KBM-7 (cell line): Measurements from ENCODE around the gene MAP2K7.
A peak's percentile ranks its signal among the peaks of the same experiment; 100 is the strongest.
"Not testable (repeated sequence)": the region's sequence is repeated elsewhere in the genome, so short reads cannot be mapped to it uniquely, and the experiment has no call there.

Experiments
- DNase-seq: peaks from one replicate; pipeline ENCODE4 v3.0.0-alpha.2; 2015
- in situ Hi-C: fragments of 300-500 bp; cut with MboI; formaldehyde crosslinking; loops from 2 replicates; pipeline ENCODE4 v1.14.3; 2020; ENCODE audit warnings: low sequenced_read_pairs, low pct_unique_long_range_greater_than_20kb, mixed read lengths

Gene MAP2K7

DNA sequence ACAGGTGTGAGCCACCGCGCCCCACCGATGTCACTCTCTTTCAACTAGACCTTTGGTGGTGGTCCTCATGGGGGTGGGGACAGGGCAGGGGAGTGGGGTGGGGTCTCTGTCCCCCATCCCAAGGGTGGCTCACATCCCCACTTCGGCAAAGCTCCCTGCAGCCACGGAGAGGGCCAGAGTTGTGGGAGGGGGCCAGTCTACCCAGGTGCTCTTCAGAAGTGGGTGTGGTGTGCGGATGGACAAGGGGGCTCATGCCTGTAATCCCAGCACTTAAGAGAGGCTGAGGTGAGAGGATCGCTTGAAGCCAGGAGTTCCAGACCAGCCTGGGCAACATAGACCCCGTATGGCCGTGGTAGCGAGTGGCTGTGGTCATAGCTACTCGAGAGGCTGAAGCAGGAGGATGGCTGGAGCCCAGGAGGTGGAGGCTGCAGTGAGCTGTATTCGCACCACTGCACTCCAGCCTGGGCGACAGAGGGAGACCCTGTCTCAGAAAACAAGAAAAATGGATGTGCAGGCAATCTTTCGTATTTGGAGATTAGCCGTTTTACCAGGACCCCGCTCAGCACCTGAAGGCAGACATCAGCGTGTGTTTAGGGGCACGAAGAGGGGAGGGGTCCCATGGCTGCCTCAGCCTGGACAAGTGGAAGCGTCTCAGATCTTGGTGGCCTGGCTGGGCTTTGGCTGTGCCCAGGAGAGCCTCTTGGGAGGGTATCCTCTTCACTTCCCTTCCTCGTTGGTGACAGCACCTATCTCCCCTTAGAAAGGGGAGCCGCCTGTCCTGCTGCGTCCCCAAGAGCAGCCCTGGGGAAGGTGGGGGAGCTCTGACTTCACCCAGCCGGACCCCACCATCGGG, 11.8 kb downstream of the MAP2K7 start:
- DNase-seq: no peak
- in situ Hi-C loops: no loop called here

DNA sequence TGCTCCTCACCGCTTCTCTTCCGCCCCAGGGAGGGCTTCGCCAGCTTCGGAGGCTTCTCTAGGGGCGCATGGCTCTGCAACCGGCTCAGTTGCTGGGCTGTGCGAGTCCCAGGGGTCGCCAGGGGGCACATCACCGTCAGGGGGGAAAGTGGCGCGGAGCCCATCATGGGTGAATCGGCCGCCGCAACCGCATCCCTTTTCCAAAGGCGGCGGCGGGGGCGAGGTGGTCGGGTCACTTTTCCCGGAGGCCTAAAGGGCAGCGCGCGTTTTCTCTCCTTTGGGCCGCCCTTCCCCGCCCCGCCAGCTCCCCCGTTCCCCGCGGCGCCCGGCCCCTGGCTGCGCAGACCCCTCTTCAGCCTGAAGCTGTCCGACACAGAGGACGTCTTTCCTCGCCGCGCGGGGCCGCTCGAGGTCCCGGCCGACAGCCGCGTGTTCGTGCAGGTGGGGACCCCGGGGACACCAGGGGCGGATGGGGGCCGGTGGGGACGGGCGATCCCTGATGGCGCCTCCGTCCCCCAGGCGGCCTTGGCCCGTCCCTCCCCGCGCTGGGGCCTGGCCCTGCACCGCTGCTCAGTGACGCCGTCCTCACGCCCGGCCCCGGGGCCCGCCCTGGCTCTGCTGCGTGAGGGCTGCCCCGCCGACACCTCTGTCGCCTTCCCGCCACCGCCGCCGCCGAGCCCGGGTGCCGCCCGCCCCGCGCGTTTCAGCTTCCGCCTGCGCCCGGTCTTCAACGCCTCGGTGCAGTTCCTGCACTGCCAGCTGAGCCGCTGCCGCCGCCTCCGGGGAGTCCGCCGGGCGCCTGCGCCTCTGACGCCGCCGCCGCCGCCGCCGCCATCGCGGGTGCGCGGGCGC, 12.7 kb downstream of the MAP2K7 start:
- in situ Hi-C loops: no loop called here
- DNase-seq: no peak

DNA sequence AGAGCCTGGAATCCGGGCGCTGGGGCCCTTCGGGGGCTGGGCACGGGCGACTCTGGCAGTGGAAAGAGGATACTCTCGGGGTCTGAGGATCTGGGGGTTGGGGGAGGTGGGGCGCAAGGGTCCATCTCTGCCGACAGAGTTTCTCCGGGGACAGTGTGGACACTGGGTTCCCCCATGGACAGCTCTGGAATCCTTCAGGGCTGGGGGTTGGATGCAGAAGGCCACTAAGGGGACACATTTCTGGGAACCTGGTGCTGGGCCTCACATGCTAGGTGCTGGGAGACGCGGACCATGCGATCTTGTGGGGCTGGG, 13.2 kb downstream of the MAP2K7 start:
- in situ Hi-C loops: no loop called here
- DNase-seq: no peak

DNA sequence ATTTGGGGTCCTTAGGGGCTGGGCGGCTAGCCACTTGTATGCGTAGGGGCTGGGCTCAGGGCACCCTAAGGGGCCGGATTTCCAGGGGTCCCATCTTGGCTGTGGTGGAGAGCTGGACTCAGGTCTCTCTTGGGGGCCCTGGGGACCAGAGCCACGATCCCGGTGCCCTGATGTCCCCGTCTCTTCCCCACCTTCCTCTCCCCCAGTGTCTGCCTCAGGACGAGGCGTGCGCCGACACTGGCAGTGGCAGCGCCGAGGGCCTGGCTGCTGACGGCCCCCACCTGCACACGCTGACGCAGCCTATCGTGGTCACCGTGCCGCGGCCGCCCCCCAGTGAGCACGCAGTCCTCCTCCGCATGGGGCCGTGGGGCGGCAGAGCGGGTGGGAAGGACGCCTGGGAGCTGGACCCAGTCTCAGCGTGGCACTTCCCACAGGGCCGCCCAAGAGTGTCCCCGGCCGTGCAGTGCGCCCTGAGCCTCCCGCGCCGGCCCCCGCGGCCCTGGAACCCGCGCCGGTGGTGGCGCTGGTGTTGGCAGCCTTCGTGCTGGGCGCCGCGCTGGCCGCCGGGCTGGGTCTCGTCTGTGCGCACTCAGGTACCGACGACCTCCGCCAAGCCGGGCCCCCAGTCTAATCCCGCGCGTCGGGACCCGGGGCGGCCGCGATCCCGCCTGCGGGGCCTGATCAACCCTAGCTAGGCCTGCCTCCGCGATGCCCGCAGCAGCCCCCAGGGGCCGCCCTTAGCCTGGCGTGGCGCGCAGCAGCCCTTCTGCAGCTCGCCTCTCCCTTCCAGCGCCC, 13.8 kb downstream of the MAP2K7 start:
- in situ Hi-C loops: no loop called here

DNA sequence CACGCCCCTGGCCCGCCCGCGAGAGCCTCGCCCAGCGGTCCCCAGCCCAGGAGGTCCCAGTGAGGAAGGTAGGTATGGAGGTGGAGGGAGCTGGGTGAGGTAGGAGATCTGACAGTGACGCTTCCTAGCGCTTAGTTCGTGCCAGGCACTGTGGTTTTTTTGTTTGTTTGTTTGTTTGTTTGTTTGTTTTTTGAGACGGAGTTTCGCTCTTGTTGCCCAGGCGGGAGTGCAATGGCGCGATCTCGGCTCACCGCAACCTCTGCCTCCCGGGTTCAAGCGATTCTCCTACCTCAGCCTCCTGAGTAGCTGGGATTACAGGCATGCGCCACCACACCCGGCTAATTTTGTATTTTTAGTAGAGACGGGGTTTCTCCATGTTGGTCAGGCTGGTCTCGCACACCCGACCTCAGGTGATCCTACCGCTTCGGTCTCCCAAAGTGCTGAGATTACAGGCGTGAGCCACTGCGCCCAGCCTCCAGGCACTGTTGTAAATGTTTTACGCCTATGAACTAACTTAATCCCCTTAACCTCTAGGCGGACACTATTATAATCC, 14.5 kb downstream of the MAP2K7 start:
- DNase-seq, in situ Hi-C loops: not testable (repeated sequence)

More for the DNA sequence above, 13.8 kb downstream of the MAP2K7 start:
- peak; percentile 72 for DNase-seq

DNA sequence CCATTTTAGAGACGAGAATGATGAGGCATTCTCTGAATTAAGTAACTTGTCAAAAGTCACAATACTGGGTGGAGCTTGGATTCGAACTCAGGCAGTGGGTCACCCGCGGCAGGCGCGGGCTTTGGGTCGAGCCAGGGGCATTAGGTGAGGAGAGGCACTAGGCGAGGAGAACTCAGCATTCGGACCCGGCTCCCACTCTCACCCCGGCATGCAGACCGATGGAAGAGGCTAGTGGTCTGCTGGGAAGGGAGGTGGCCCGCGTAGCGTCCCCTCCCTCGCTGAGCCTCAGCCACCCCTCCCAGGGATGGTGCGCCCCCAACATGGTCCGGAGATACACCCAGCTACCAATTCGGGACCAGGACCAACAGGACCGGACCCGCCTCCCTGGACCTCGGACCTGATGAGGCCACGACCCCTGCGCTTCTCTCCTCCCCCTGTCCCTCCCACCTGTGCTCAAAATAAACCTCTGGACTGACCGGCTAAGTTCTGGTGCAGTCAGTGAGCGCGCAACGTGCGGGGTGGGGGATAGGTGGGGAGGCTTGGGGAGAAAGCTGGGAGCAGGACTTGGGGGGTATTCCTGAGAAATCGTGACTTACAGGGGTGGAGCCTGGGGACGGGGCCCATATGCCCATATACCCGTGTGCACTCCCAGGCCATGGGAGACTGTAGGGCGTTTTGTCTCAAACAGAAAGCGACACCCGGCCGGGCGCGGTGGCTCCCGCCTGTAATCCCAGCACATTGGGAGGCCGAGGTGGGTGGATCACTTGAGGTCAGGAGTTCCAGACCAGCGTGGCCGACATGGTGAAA, 15.1 kb downstream of the MAP2K7 start:
- DNase-seq: no peak
- in situ Hi-C loops: no loop called here

DNA sequence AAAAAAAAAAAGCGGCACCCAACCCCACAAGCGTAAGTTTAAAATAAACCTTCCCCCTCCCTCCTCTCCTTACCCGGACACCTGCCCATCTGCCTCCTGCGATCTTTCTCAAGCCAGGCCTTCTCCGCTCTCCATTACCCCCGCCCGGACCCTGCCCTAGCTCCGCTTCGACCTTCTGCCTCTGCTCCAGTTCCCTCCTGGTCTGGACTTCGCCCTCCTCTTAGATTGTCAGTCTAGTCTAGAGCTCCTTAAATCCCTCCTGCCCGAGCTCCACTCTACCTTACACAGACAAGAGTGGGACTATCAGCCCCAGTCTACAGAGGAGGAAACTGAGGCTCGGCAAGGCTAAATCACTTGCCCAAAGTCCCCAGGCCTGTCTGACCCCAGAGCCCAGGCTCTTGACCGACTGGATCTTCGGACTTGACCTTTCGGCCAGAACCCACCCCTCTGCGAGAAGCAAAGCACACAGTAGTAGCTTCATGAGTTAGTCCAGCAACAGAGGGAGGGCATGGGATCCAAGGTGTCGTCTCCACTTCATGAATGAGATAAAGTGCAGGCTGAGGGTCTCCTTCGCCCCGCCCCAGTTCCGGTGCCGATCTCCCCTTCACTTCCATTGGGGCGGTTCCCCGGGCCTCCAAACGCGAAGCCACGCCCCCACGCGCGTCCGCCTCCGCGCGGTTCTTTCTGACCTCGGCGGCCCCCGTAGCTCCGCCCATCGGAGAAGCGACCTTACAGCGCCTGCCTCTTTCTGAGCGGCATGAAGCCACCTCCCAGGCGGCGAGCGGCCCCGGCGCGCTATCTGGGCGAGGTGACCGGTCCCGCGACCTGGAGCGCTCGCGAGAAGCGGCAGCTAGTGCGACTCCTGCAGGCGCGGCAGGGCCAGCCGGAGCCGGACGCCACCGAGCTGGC, 16.2 kb downstream of the MAP2K7 start, which contains the start of gene SNAPC2:
Gene SNAPC2 (plus strand): TSS at position 729 of the 909 bp plus-strand sequence. CDS start 29 bp downstream, at position 758.
- in situ Hi-C loops: no loop called here
- peak; percentile 97 for DNase-seq

DNA sequence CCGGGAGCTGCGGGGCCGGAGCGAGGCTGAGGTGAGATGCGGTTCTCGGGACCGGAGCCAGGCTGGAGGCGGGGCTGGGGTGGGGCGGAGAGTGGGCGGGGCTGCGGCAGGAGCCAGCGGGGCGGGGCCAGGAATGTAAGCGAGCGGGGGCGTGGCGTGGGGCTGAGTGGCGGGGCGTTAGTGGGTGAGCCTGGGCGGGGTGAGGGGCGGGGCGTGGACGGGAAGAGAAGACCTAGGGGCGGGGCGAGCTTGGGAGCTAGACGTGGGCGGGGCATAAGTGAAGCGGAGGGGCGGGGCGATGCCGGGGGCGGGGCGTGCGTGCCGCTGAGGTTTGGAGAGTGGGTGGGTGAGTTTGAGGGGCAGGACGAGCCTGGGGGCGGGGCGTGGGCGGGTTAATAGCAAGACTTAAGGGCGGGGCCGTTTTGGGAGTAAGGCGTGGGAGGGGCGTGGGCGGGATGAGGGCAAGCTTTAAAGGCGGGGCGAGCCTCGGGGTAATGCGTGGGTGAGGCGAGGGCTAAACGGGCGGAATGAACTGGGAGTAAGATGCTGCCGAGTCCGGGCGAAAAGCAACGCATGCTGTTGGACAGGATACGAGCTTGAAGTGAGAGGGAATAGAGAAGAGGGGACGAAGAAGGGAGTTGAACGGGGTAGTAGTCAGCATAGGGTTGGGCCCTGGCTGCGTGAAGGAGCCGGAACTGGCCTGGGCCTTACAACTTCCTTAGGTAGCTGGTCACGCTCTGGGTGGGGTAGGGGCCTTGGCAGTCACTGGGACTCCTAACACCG, 17.0 kb downstream of the MAP2K7 start:
- peak; percentile 86 for DNase-seq
- in situ Hi-C loops: no loop called here

DNA sequence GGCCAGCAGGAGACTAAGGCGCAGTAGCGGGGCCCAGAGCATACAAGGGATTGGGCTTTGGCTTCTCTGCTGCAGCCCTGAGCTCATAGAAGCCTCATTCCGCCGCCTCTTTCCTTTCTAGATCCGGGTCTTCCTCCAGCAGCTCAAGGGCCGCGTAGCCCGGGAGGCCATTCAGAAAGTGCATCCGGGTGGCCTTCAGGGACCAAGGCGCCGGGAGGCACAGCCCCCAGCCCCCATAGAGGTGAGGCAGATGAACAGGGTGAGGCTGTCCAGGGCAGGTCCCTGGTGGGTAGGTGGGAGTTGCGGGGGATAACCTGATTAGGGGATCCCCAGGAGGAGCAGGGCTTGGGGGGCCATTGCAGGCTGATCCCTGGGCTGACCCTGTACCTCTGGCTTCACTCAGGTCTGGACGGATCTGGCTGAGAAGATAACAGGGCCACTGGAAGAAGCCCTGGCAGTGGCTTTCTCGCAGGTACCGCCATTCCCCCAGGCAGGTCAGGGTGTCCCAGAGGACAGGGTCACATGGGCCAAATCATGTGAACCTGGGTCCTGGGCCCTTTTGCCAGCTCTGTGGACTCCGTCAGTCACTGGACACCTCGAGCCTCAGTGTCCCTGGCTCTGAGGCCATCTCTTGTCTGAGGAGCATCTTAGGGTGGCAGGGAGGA, 17.8 kb downstream of the MAP2K7 start:
- DNase-seq: no peak
- in situ Hi-C loops: no loop called here

DNA sequence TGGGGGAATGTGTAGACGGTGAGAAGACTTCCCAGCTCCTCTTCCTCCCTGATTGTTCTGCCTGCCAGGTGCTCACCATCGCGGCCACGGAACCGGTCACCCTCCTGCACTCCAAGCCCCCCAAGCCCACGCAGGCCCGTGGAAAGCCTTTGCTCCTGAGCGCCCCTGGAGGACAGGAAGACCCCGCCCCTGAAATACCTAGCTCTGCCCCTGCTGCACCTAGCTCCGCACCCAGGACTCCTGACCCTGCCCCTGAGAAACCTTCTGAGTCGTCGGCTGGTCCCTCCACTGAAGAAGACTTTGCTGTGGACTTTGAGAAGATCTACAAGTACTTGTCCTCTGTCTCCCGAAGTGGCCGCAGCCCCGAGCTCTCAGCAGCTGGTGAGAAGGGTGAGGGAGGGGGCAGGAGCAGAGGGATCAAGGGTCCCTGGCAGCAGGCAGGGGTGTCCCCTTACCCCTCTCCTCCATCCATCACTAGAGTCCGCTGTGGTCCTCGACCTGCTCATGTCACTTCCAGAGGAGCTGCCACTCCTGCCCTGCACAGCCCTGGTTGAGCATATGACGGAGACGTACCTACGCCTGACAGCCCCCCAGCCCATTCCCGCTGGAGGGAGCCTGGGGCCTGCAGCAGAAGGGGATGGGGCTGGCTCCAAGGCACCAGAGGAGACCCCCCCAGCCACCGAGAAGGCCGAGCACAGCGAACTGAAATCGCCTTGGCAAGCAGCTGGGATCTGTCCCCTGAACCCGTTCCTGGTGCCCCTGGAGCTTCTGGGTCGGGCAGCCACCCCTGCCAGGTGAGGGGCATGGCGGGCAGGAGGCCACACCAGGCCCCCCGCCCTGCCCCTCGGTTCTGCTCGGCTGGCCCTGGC, 18.5 kb downstream of the MAP2K7 start:
- DNase-seq: no peak
- in situ Hi-C loops: no loop called here

DNA sequence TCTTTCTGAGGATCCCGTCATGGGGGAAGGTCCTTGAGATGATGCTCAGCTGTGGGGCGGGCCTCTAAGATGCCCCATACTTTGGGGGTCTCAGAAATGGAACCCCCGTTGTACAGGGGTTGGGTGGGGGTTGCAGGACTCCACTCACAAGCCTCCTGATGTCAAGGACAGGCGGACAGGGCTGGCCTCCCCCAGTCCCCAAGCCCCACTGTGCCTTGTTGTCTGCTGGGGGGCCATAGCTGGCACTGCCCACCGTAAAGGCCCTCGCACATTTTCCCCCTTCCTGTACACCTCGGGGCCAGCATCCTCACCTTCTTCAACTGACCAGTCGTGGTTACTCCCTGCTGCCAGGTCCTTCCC, 19.1 kb downstream of the MAP2K7 start:
- in situ Hi-C loops: no loop called here
- DNase-seq: no peak

DNA sequence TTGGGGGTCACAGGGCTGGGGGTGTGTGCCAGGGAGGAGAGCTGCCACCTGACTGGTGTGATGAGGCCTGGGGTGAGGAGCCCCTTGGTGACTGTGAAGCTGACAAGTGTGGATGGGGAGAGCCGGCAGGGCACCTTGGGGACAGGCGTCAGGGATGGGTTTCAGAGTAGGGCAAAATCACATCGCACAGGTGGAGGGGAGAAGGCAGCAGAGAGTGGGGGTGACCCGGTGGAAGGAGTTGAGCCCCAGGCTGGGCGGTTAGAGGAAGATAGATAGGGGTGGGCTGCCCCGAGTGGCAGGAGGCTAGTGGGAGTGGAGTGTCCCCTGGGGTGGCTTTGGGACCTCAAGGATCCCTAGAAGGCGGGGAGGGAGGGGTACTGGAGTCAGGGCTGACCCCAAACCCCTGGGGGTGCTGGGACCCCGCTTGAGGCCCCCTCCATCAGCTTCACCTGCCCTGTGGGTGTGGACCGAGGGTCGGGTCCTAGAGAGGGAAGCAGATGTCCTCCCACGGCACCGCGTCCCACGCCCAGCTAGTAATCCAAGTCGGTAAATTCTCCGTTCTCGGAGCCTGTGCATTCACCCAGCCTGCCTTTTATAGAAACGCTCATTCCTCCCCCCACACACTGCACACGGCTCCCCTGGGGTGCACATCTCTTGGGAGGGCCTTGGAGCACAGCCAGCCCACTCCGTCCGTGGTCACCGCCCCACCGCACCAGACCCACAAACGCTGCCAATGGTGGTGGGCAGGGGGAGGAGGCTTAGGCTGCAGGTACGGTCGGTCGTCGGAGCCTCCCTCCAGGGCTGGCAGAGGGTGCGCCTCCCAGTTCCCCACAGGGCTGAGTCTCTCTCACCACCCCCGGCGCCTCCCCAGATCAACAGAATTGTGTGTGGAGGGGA, 19.9 kb downstream of the MAP2K7 start:
- in situ Hi-C loops: no loop called here
- DNase-seq: no peak

DNA sequence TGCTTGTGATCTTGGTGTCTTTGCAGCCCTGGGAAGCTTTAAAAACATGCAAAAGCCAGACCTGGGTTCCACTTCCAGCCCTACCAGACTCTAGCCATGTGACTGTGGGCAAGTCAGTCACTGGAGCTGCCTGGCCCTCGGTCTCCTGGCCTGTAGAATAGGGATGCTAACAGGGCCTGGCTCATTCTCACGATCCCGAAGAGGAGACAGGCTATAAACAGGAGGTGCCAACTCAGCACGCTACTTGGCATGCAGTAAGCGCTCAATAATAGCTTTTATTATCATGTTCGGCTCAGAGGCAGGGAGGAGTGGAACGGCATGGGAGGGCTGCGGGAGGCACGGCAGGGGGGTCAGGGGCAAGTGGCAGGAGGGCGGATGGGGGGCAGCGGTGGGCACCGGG, 20.6 kb downstream of the MAP2K7 start:
- in situ Hi-C loops: no loop called here
- DNase-seq: no peak

DNA sequence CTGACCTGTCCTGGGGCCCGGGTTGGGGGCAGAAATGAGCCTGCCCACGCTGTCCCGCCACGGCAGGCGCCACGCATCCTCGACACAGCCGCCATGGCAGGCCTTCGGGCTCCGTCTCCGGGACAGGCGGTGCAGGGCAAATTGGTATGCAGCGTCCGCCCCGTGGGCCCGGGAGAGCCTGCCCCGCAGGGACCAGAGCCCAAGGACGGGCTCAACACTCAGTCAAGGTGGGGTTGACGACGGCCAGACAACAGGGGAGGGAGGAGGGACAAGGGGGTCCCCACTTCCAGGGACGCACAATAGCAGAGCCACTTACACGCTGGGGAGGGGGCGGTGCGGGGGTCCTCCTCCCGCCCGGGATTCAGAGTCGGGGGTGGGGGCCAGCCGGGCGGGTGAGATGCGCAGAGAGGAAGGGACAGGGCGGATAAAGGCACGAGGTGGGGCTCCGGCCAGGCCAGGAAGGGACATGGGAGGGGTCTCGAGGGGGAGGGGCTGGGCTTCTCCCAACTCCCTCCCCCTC, 21.0 kb downstream of the MAP2K7 start:
- no peak for DNase-seq
- in situ Hi-C loops: no loop called here
